ENCODE measurements around the gene HGF. TPM values are rescaled to one million over a fixed set of nuclear protein-coding genes. Genes with fewer than 3 reads are reported as not detected.

HGF gene
- total RNA-seq, 1 experiment from 2014 or later = 0.72 TPM

DNA sequence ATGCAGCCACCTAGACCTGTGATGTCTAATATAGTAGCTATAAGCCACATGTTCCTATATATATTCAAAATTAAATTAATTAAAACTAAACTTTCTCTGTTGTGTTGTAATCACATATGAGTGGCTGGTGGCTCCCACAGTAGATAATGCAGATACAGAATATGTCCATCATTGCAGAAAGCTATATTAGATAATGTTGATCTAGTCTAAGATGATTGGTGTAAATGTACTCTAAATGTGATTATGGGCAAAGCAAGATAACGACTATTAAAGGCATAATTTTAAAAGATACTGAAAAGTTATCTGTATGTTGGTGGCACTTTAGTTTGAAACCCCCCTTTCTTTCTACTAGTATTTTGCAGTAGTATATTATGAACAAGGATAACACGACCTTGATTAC is 5.7 kb upstream of the HGF start (continued):
- TF ChIP-seq OVOL2 (CRISPR knock-in tag; IDR thresholded peaks at IDR 0.05; ENCODE audit: borderline replicate concordance) = no peak
- TF ChIP-seq FOXP1 (CRISPR knock-in tag; IDR thresholded peaks at IDR 0.05; ENCODE audit: borderline replicate concordance) = no peak
- no peak for TF ChIP-seq ZBTB21 (CRISPR knock-in tag; IDR thresholded peaks at IDR 0.05; ENCODE audit: borderline replicate concordance)
- TF ChIP-seq, protein P1, sequence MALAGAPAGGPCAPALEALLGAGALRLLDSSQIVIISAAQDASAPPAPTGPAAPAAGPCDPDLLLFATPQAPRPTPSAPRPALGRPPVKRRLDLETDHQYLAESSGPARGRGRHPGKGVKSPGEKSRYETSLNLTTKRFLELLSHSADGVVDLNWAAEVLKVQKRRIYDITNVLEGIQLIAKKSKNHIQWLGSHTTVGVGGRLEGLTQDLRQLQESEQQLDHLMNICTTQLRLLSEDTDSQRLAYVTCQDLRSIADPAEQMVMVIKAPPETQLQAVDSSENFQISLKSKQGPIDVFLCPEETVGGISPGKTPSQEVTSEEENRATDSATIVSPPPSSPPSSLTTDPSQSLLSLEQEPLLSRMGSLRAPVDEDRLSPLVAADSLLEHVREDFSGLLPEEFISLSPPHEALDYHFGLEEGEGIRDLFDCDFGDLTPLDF (CRISPR knock-in tag; IDR thresholded peaks at IDR 0.05) = no peak

DNA sequence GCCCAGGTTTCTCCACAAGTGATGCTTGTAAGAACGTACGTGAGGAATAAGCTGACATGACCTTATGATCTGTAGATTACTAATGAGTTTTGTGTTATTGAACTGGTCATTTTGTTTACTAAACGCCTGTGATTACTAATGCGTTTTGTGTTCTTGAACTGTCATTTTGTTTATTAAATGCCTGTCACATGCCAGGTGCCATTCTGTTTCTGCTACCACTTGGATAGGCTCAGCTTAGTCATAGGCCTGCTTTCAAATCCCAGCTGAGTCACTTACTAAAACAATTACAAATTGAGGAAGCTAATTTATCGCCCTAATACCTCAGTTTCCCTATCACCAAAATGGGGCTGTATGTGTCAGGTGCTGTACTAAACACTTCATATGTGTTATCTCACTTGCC is 4.7 kb upstream of the HGF start:
- no peaks in the 10 kb centered on the region for H3K36me3 Mint-ChIP-seq
- H3K4me1 Mint-ChIP-seq = peaks cover 20% of the 10 kb centered on the region
- ATAC-seq (no peak), DNase-seq (ENCODE audit: low spot score) (no peak)
- CTCF ChIA-PET = no interaction called here
- H3K27ac Mint-ChIP-seq = no peak overlapping the region
- H3K9me3 Mint-ChIP-seq = no peaks in the 10 kb centered on the region
- TF ChIP-seq ESRRA (CRISPR knock-in tag; IDR thresholded peaks at IDR 0.05; ENCODE audit: borderline replicate concordance) (no peak), OVOL2 (CRISPR knock-in tag; IDR thresholded peaks at IDR 0.05; ENCODE audit: borderline replicate concordance) (no peak), ZNF423 (CRISPR knock-in tag; IDR thresholded peaks at IDR 0.05) (no peak), NFE2L1 (CRISPR knock-in tag; IDR thresholded peaks at IDR 0.05) (no peak), MXD4 (CRISPR knock-in tag; IDR thresholded peaks at IDR 0.05; ENCODE audit: borderline replicate concordance) (no peak), MYBL2 (CRISPR knock-in tag; IDR thresholded peaks at IDR 0.05) (no peak), SMAD3 (CRISPR knock-in tag; IDR thresholded peaks at IDR 0.05; ENCODE audit: borderline replicate concordance) (no peak)
- TF ChIP-seq, protein P2, sequence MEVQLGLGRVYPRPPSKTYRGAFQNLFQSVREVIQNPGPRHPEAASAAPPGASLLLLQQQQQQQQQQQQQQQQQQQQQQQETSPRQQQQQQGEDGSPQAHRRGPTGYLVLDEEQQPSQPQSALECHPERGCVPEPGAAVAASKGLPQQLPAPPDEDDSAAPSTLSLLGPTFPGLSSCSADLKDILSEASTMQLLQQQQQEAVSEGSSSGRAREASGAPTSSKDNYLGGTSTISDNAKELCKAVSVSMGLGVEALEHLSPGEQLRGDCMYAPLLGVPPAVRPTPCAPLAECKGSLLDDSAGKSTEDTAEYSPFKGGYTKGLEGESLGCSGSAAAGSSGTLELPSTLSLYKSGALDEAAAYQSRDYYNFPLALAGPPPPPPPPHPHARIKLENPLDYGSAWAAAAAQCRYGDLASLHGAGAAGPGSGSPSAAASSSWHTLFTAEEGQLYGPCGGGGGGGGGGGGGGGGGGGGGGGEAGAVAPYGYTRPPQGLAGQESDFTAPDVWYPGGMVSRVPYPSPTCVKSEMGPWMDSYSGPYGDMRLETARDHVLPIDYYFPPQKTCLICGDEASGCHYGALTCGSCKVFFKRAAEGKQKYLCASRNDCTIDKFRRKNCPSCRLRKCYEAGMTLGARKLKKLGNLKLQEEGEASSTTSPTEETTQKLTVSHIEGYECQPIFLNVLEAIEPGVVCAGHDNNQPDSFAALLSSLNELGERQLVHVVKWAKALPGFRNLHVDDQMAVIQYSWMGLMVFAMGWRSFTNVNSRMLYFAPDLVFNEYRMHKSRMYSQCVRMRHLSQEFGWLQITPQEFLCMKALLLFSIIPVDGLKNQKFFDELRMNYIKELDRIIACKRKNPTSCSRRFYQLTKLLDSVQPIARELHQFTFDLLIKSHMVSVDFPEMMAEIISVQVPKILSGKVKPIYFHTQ (CRISPR knock-in tag; IDR thresholded peaks at IDR 0.05) = no peak
- TF ChIP-seq, protein P3, sequence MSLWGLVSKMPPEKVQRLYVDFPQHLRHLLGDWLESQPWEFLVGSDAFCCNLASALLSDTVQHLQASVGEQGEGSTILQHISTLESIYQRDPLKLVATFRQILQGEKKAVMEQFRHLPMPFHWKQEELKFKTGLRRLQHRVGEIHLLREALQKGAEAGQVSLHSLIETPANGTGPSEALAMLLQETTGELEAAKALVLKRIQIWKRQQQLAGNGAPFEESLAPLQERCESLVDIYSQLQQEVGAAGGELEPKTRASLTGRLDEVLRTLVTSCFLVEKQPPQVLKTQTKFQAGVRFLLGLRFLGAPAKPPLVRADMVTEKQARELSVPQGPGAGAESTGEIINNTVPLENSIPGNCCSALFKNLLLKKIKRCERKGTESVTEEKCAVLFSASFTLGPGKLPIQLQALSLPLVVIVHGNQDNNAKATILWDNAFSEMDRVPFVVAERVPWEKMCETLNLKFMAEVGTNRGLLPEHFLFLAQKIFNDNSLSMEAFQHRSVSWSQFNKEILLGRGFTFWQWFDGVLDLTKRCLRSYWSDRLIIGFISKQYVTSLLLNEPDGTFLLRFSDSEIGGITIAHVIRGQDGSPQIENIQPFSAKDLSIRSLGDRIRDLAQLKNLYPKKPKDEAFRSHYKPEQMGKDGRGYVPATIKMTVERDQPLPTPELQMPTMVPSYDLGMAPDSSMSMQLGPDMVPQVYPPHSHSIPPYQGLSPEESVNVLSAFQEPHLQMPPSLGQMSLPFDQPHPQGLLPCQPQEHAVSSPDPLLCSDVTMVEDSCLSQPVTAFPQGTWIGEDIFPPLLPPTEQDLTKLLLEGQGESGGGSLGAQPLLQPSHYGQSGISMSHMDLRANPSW (CRISPR knock-in tag; conservative IDR thresholded peaks at IDR 0.05; ENCODE audit: low read depth) = no peak
- TF ChIP-seq, protein P4, sequence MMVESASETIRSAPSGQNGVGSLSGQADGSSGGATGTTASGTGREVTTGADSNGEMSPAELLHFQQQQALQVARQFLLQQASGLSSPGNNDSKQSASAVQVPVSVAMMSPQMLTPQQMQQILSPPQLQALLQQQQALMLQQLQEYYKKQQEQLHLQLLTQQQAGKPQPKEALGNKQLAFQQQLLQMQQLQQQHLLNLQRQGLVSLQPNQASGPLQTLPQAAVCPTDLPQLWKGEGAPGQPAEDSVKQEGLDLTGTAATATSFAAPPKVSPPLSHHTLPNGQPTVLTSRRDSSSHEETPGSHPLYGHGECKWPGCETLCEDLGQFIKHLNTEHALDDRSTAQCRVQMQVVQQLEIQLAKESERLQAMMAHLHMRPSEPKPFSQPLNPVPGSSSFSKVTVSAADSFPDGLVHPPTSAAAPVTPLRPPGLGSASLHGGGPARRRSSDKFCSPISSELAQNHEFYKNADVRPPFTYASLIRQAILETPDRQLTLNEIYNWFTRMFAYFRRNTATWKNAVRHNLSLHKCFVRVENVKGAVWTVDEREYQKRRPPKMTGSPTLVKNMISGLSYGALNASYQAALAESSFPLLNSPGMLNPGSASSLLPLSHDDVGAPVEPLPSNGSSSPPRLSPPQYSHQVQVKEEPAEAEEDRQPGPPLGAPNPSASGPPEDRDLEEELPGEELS (CRISPR knock-in tag; IDR thresholded peaks at IDR 0.05) = no peak
- TF ChIP-seq, protein P5, sequence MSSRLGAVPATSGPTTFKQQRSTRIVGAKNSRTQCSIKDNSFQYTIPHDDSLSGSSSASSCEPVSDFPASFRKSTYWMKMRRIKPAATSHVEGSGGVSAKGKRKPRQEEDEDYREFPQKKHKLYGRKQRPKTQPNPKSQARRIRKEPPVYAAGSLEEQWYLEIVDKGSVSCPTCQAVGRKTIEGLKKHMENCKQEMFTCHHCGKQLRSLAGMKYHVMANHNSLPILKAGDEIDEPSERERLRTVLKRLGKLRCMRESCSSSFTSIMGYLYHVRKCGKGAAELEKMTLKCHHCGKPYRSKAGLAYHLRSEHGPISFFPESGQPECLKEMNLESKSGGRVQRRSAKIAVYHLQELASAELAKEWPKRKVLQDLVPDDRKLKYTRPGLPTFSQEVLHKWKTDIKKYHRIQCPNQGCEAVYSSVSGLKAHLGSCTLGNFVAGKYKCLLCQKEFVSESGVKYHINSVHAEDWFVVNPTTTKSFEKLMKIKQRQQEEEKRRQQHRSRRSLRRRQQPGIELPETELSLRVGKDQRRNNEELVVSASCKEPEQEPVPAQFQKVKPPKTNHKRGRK (CRISPR knock-in tag; IDR thresholded peaks at IDR 0.05; ENCODE audit: borderline replicate concordance) = no peak
- POLR2A ChIA-PET = no interaction called here
- no peak overlapping the region for H3K4me3 Mint-ChIP-seq
- H3K27me3 Mint-ChIP-seq (ENCODE audit: low read depth) = peaks cover 4% of the 10 kb centered on the region; the same call in 1 of the 2 replicates
